T47D (cell line): ENCODE results near the gene CASP7.
A peak's percentile ranks its signal among the peaks of the same experiment; 100 is the strongest.

ENCODE experiments used
- DNase-seq, 2 experiments: peaks; one replicate each; pipeline versions ENCODE4 v3.0.0 to v3.0.0-alpha.2; 2011 to 2012; ENCODE audit warnings: low read depth in 1 of 2, low spot score in 1 of 2
- JUND ChIP-seq: IDR thresholded peaks from 2 replicates; pipeline ENCODE4 v1.6.1; 2012; ENCODE audit warnings: low read depth
- in situ Hi-C: cut with HindIII; loops from 2 replicates; pipeline ENCODE4 v1.10.0; 2016; ENCODE audit warnings: low sequenced_read_pairs, low pct_unique_long_range_greater_than_20kb

The CASP7 gene

DNA sequence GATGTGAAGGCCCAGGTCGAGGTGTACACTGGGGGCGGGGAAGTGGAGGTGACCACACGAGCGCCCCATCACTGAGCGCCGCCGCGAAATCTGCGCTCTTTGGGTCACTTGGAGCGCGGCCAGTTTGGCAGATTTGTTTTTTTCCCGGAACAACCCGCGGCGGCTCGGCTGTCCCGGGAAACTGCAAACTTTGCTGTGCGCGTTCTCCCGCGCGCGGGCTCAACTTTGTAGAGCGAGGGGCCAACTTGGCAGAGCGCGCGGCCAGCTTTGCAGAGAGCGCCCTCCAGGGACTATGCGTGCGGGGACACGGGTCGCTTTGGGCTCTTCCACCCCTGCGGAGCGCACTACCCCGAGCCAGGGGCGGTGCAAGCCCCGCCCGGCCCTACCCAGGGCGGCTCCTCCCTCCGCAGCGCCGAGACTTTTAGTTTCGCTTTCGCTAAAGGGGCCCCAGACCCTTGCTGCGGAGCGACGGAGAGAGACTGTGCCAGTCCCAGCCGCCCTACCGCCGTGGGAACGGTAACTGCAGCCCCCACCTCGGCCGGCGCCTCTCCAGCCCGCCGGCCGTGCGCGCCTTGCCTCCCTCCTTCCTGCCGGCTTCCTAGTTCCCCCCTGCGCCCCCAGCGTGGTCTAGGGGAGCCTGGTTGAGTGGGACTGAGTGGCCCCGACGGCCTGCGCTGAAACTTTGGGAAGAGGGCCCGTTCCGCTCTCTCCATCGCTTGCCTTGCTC, at the start of gene CASP7:
CASP7 (plus strand) TSS at position 450 of the 727 bp plus-strand sequence. CDS start 17,582 bp downstream, outside the sequence.
- TF ChIP-seq JUND = no peak
- in situ Hi-C loops = no loop called here
- DNase-seq = peak; percentile 58 to 89

DNA sequence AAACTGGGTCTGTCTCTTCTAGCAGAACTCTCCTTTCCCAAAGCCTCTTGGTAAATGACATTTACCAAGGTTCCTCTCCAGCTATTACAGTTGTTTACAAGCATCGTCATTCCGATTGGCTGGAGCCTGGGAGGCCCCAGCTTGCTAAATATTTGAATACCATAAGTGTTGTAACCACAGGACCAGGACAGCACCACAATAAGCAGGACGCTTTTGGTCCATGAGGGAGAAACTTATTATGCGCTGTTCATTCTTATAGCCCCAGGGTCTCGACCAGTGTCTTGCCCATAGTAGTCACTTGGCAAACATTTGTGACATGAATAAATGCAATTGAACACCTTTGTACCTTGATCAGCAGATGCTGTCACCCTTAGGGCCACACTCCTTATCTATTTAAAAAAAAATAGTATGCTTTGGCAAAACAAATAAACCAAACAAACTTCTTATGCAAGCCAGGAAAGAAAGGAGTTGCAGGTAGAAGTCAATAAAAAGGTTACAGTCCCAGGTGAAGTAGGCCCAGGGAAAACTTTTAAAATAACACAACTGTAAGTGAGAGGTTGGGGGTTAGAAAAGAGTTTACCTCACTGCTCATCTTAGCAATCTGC, 48.7 kb upstream of the CASP7 start:
- no peak for TF ChIP-seq JUND
- DNase-seq = peak; percentile 21 to 80
- in situ Hi-C loops = no loop called here

DNA sequence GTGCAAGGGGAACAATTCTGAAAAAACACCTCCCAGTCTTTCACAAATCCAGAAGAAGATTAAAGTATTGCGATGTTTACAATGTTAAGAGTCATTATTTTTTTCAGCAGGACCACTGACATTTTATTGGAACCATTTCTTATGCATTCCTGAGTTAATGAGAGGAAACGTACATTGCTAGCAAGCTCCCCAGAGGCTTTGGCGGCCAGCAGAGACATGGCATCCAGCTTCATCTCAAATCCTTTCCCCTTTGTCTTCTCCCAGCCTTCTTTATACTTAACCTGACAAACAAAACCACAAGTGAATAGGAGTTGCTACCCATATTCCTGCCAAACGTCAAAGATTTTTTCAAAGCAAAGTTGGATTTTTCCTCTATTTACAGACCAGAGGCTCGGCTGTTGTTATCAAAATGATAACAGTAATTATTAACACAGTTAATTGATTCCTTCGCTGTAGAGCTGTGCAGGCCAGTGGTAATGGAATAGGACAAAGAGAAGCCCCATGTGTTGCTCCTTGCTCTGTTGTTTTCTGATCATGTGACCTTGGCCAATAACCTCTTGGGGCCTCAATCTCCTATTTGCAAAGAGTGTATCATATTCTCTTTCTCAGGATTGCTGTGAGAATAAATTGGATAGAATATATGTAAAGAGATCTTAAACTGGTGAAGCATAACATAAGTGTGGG, 47.9 kb upstream of the CASP7 start:
- TF ChIP-seq JUND = no peak
- no peak for DNase-seq
- in situ Hi-C loops = no loop called here

DNA sequence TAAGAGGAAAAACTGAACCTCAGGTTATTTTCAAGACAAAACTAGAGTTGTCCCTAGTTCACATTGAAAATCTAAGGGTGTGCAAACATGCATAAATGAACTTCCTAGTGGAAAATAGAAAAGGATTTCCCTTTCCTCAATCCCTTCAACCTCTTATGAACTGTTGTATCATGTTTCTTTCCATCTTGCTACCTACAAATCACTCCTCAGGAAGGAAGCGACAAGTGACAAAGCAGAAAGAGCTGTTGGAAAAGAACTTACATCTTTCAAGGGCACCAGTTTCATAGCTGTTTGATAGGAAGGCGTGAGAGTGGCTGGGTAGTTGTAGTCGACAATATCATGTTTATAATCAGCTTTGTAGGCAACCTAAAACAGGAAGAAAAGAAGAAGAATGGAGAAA, 39.7 kb upstream of the CASP7 start:
- no peak for TF ChIP-seq JUND
- no peak for DNase-seq
- in situ Hi-C loops = no loop called here

DNA sequence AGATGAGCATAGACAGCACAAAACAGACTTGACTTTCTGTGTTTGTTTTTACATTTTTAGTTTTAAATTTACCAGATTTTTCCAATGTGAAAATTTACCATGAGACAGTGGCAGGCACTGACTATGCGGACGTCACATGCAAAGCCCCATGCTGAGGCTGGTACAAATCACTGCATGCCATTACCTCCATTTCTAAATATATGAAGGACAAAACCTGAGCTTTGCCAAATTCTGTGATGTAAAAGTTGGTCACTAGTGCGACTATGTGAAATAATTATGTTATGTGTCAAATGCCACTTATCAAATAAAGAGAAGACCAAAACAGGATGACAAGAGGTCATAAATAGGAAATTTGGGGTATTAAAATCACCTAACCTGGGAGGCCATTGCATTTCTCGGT, 38.0 kb upstream of the CASP7 start:
- TF ChIP-seq JUND = no peak
- in situ Hi-C loops = no loop called here
- DNase-seq = no peak

DNA sequence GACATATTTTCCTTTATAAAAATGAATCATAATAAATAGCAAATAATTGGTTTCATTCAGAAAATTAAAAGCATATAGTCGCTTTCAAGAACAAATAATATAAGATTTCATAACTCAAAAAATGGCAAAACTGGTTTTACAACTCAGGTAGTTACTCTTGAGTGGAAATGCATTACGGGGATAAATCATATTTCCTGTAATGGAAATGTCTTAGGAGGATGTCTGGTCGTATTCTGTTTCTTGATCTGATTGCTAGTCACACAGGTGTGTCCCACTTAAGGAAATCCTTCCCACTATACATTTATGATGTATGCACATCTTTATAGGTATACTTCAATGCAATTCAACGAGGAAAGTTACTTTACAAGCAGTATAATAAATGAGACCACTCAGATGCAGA, 36.5 kb upstream of the CASP7 start:
- in situ Hi-C loops = no loop called here
- no peak for DNase-seq
- no peak for TF ChIP-seq JUND

DNA sequence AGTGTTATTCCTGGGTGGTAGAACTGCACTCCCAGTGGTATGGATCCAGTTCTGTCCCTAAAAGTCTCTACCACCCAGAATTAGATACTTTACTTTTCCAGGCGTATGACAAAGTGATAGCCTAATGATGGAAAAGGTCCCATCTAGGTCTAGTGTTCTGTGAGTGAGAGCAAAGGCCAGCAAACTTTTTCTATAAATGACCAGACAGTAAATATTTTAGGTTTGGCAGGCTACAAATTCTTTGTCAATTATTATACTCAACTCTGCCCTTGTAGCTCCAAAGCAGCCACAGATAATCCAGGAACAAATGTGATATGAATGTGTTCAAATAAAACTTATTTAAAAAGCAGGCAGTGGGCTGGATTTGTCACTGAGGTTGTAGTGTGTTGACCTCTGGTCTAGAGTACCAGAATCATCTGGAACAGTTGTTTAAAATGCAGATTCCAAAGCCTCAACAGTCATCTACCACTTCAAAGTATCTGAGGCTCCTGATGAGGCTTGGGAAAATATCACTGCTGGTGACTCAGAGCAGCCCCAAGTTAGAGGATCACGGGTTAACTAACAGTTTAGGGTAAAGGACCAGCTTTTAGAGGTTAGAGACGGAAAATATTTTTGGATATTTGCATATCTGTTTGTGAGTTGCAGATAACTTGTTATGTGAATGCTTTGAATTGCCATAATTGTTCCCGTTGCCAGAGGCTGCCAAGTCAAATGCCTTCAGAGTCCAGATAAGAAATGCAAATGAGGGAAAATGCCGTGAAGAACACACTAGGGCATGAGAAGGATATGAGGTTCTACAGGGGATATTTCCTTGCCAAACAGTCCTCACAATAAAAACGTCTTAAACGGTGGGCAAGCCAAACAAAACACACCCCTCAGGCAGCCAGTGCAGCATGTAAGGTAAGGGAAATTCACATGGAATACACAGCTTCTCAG, 35.3 kb upstream of the CASP7 start:
- in situ Hi-C loops = no loop called here
- TF ChIP-seq JUND = no peak

DNA sequence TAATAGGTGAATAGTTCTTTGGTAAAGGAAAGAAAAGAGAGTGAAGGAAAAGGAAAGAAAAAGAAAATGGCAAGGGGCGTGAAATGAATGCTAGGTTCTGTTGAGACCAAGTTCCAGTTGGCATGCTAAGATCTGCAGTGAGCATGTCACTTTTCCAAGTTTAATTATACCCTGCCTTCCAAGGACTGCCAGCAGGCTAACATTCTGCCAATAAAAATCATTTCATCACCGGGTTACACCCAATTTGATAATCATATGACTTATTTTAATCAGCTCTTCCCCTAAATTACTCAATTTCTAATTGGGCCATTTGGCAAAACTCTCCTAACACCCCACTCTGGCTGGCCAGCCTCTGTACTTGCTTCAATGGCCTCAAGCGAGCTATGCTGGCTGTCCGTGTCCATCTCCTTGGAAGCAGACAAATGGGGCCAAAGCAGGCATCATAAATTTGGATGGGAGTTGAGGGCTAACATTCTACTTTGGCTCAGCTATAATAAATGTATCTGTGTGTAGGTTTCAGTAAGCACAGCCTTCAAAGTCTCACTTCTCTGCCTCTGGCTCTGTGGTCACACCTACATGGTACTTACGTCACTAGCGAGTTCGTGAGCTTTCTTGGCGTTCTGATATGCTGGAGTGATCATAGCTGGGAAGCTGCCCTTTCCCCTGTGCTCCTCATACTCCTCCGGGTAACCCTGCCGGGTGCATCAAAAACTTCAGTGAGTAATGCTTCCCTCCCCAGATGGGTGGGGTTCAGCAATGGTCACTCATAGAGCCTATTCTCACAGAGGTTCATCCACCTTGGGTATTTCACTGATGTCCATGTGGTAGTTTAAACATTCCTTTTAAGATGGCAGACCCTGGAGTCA, 33.1 kb upstream of the CASP7 start:
- in situ Hi-C loops = no loop called here
- no peak for DNase-seq
- TF ChIP-seq JUND = no peak

More for the DNA sequence above, 35.3 kb upstream of the CASP7 start:
- DNase-seq = no peak

DNA sequence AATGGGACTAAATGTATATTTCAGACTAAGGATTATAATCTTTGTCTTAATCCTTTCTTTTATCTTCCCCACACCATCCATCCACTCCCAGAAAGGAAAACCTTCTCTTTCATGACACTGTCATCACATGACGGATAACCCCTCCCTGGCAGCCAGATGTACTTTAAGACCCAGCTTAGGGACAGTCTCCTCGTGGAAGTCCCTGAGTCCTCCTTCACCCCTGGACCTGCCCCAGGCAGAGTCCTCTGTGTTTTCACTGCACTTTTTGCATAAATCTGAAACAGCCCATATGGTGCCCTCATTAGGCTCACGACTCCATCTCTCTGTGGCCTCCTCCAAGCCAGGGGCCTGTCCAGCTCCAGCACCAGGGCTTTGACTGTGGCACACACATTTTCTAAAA, 31.9 kb upstream of the CASP7 start:
- no peak for TF ChIP-seq JUND
- no peak for DNase-seq
- in situ Hi-C loops = no loop called here

DNA sequence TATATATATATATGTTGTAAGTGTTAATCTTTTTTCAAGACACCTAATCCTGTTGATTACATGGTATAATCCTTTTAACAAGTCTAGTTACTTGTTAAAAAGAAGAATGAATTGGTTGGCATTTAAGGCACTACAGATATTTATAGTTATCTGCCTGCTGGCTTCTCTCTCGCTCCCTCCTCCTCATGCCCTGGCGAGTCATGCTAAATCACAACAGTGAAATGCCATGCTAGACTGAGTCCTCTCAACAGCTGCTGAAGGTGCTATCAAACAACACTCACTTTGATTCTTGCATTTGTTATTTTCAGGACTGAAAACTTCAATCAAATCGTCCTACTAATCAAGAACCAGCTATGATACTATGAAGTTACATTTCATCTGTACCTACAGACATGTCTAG, 31.2 kb upstream of the CASP7 start:
- TF ChIP-seq JUND = no peak
- DNase-seq = no peak
- in situ Hi-C loops = no loop called here

DNA sequence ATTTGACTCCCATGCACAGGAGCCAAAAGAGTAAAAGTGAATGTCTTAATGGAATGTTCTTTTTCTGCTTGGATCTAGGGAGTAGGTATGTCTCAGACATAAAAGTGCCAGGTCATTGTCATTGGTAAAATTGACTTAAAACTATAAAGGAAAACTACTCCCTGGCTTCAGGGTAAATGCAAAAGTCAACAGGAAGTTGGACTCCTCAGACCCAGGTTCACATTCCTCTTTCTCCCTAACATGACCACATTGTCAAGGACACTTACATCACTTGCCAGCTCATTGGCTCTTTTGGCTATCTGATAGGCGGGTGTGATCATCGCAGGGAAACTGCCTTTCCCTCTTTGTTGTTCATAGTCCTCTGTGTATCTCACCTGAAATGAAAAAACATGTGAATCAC, 29.5 kb upstream of the CASP7 start:
- DNase-seq = peak in 1 of 2 experiments; percentile 37
- in situ Hi-C loops = no loop called here
- no peak for TF ChIP-seq JUND
